ENCODE data around the gene ERBB3.

Gene ERBB3

DNA sequence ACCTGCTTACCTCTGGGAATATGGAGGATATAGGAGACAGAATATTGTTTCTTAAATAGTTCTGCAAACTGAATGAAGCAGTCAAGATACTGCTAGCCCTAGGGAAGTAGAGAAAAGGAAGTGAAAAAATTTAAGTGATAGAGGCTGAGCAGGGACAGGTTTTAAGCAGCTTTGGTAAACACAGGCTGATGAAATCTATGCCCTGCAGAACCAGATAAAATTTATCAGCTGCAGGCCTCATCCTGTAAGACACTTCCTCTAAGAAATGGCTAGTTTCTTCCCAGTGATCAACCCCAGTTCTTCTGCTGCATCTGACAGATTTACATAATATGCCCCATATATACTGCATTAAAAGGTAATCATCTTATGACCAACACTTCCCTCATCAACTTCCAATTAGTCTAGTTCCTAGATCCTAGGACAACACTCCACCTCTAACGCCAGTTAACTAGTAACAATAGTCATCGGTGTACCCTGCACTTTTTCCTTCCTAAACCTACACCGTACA is 46.8 kb downstream of the ERBB3 start:
- Histone ChIP-seq H3K4me3 (ENCODE audit: low read length in 2 of 2) (no peak overlapping the region), H3K4me2 (ENCODE audit: insufficient read depth, low read length, poor library complexity, severe bottlenecking) (no peak overlapping the region), H3K27me3 (ENCODE audit: control insufficient read depth in 3 of 3, insufficient read depth in 3 of 3, low read depth in 1 of 3, low read length in 3 of 3) (no peaks in the 10 kb centered on the region), H3K27ac (replicated peaks; ENCODE audit: low read length) (peak overlapping the region; percentile 62), H4K91ac (ENCODE audit: low read depth, low read length, poor library complexity) (no peak overlapping the region), H2BK12ac (ENCODE audit: low read length) (no peak overlapping the region), H3K18ac (ENCODE audit: low read length) (no peak overlapping the region), H3K14ac (ENCODE audit: low read length) (no peak overlapping the region), H2AK5ac (ENCODE audit: low read depth, low read length) (no peak overlapping the region), H2BK5ac (ENCODE audit: low read length) (no peak overlapping the region), H2BK15ac (ENCODE audit: low read length) (no peak overlapping the region), H2AFZ (ENCODE audit: low read length) (no peak overlapping the region), H3K9ac (ENCODE audit: low read depth, low read length, poor library complexity) (no peak overlapping the region), H4K8ac (ENCODE audit: low read depth, low read length) (no peak overlapping the region), H3K36me3 (replicated peaks in 1 of 2; ENCODE audit: control insufficient read depth in 2 of 2, insufficient read depth in 2 of 2, low read length in 2 of 2) (peaks cover 16 to 32% of the 10 kb centered on the region in 2 donors), H3K9me3 (replicated peaks in 1 of 2; ENCODE audit: control insufficient read depth in 2 of 2, insufficient read depth in 1 of 2, low read depth in 1 of 2, low read length in 2 of 2) (no peaks in the 10 kb centered on the region), H3K4ac (ENCODE audit: low read length) (no peak overlapping the region), H2BK120ac (ENCODE audit: low read depth, low read length) (no peak overlapping the region), H3K23ac (ENCODE audit: low read depth, low read length, poor library complexity) (no peak overlapping the region), H3K4me1 (ENCODE audit: control insufficient read depth in 2 of 2, insufficient read depth in 1 of 2, low read depth in 1 of 2, low read length in 2 of 2) (peaks cover 13% of the 10 kb centered on the region in 2 donors), H3K79me1 (ENCODE audit: low read depth, low read length) (no peaks in the 10 kb centered on the region)
- no peak for DNase-seq (ENCODE audit: low spot score)
- WGBS, 2 donors (ENCODE audit: extremely low coverage in 2 of 2, insufficient read length in 2 of 2, insufficient replicate concordance in 1 of 2), result no CpG with 5 or more reads among the region's 3 CpGs

DNA sequence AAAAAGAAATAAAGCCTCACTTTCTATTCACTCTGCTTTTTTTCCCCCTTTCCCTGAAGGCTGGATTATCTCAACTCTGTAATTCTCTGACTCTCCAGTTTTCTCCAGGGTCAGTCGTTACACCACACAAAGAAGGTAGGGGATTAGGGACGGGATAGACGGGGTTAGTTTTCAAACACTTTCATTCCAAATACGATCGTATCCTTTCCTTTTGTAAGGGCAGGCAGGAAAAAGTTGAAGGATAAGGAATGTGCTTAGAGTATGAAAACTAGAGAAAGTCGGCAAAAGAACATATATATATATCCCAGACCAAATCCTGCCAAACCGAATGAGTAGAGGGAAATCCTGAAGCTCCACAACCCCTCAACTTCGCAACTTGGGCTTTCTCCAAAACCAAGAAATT is 47.5 kb downstream of the ERBB3 start:
- Histone ChIP-seq H3K18ac (ENCODE audit: low read length) (no peak overlapping the region), H3K4me2 (ENCODE audit: insufficient read depth, low read length, poor library complexity, severe bottlenecking) (peak overlapping the region; percentile 40), H3K79me1 (ENCODE audit: low read depth, low read length) (no peaks in the 10 kb centered on the region), H2AK5ac (ENCODE audit: low read depth, low read length) (no peak overlapping the region), H3K4me1 (ENCODE audit: control insufficient read depth in 2 of 2, insufficient read depth in 1 of 2, low read depth in 1 of 2, low read length in 2 of 2) (peaks cover 13% of the 10 kb centered on the region in 2 donors), H2BK15ac (ENCODE audit: low read length) (no peak overlapping the region), H4K91ac (ENCODE audit: low read depth, low read length, poor library complexity) (no peak overlapping the region), H3K9ac (ENCODE audit: low read depth, low read length, poor library complexity) (no peak overlapping the region), H3K9me3 (replicated peaks in 1 of 2; ENCODE audit: control insufficient read depth in 2 of 2, insufficient read depth in 1 of 2, low read depth in 1 of 2, low read length in 2 of 2) (no peaks in the 10 kb centered on the region), H3K4ac (ENCODE audit: low read length) (no peak overlapping the region), H2AFZ (ENCODE audit: low read length) (peak overlapping the region; percentile 46), H3K14ac (ENCODE audit: low read length) (no peak overlapping the region), H4K8ac (ENCODE audit: low read depth, low read length) (no peak overlapping the region), H3K27me3 (ENCODE audit: control insufficient read depth in 3 of 3, insufficient read depth in 3 of 3, low read depth in 1 of 3, low read length in 3 of 3) (no peaks in the 10 kb centered on the region), H3K4me3 (ENCODE audit: low read length in 2 of 2) (peak overlapping the region in 1 of 2 donors; percentile 83), H2BK12ac (ENCODE audit: low read length) (no peak overlapping the region), H3K27ac (replicated peaks; ENCODE audit: low read length) (peak overlapping the region; percentile 62), H2BK5ac (ENCODE audit: low read length) (no peak overlapping the region), H2BK120ac (ENCODE audit: low read depth, low read length) (no peak overlapping the region), H3K23ac (ENCODE audit: low read depth, low read length, poor library complexity) (no peak overlapping the region), H3K36me3 (replicated peaks in 1 of 2; ENCODE audit: control insufficient read depth in 2 of 2, insufficient read depth in 2 of 2, low read length in 2 of 2) (peaks cover 21 to 34% of the 10 kb centered on the region in 2 donors)
- no CpG with 5 or more reads among the region's 8 CpGs for WGBS, 2 donors (ENCODE audit: extremely low coverage in 2 of 2, insufficient read length in 2 of 2, insufficient replicate concordance in 1 of 2)
- DNase-seq (ENCODE audit: low spot score), result no peak

DNA sequence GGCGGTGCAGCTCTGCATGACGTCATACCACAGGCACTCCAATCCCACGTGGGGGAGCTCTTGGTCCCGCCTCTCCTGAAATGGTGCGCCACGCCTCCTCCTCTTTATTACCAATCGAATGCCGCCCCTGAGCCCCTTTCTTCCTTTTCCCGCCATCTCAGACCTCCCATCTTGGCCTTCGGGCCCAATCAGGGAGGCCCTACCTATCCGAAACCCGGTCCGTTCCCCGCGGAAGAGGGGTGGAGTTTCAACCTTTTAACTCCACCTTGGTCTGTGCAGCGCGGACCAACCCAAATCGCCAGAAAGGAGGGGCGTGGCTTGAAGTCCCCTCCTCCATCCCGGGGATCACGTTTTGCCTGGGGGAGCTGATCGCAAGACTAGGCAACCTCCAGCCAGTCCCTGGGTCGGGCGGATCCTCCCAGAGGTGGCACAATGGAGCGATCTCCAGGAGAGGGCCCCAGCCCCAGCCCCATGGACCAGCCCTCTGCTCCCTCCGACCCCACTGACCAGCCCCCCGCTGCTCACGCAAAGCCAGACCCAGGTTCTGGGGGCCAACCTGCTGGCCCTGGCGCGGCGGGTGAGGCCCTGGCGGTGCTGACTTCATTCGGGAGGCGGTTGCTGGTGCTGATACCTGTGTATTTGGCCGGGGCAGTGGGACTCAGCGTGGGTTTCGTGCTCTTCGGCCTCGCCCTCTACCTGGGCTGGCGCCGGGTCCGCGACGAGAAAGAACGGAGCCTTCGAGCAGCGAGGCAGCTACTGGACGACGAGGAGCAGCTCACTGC is 48.1 kb downstream of the ERBB3 start, which contains the start of gene ESYT1:
Gene ESYT1 (plus strand): TSS at position 380 of the 782 bp plus-strand sequence. CDS start 53 bp downstream, at position 433.
- peak within 1 kb of the TSS; percentile 82 to 83 for H3K4me3 ChIP-seq (ENCODE audit: low read length in 2 of 2)
- peaks cover 13% of the 10 kb centered on the region in 2 donors for H3K4me1 ChIP-seq (ENCODE audit: control insufficient read depth in 2 of 2, insufficient read depth in 1 of 2, low read depth in 1 of 2, low read length in 2 of 2)
- WGBS, 2 donors (ENCODE audit: extremely low coverage in 2 of 2, insufficient read length in 2 of 2, insufficient replicate concordance in 1 of 2), result no CpG with 5 or more reads among the region's 49 CpGs
- H2BK5ac ChIP-seq (ENCODE audit: low read length), result no peak within 1 kb of the TSS
- H2BK12ac ChIP-seq (ENCODE audit: low read length), result peak within 1 kb of the TSS; percentile 44
- H3K79me1 ChIP-seq (ENCODE audit: low read depth, low read length), result no peaks in the 10 kb centered on the region
- H3K36me3 ChIP-seq (replicated peaks in 1 of 2; ENCODE audit: control insufficient read depth in 2 of 2, insufficient read depth in 2 of 2, low read length in 2 of 2), result peaks cover 24 to 37% of the 10 kb centered on the region in 2 donors
- no peak within 1 kb of the TSS for H2BK120ac ChIP-seq (ENCODE audit: low read depth, low read length)
- peak within 1 kb of the TSS; percentile 96 for H3K9ac ChIP-seq (ENCODE audit: low read depth, low read length, poor library complexity)
- H3K4me2 ChIP-seq (ENCODE audit: insufficient read depth, low read length, poor library complexity, severe bottlenecking), result peak within 1 kb of the TSS; percentile 92
- no peaks in the 10 kb centered on the region for H3K27me3 ChIP-seq (ENCODE audit: control insufficient read depth in 3 of 3, insufficient read depth in 3 of 3, low read depth in 1 of 3, low read length in 3 of 3)
- peak within 1 kb of the TSS; percentile 77 for H3K23ac ChIP-seq (ENCODE audit: low read depth, low read length, poor library complexity)
- H3K9me3 ChIP-seq (replicated peaks in 1 of 2; ENCODE audit: control insufficient read depth in 2 of 2, insufficient read depth in 1 of 2, low read depth in 1 of 2, low read length in 2 of 2), result no peaks in the 10 kb centered on the region
- H4K8ac ChIP-seq (ENCODE audit: low read depth, low read length), result no peak within 1 kb of the TSS
- H3K27ac ChIP-seq (replicated peaks; ENCODE audit: low read length), result peak within 1 kb of the TSS; percentile 63
- peak within 1 kb of the TSS; percentile 95 for H3K18ac ChIP-seq (ENCODE audit: low read length)
- H2AK5ac ChIP-seq (ENCODE audit: low read depth, low read length), result peak within 1 kb of the TSS; percentile 16
- peak within 1 kb of the TSS; percentile 92 for H3K14ac ChIP-seq (ENCODE audit: low read length)
- H3K4ac ChIP-seq (ENCODE audit: low read length), result no peak within 1 kb of the TSS
- H4K91ac ChIP-seq (ENCODE audit: low read depth, low read length, poor library complexity), result peak within 1 kb of the TSS; percentile 59
- peak within 1 kb of the TSS; percentile 88 for H2AFZ ChIP-seq (ENCODE audit: low read length)
- DNase-seq (ENCODE audit: low spot score), result peak; percentile 100
- H2BK15ac ChIP-seq (ENCODE audit: low read length), result peak within 1 kb of the TSS; percentile 76

DNA sequence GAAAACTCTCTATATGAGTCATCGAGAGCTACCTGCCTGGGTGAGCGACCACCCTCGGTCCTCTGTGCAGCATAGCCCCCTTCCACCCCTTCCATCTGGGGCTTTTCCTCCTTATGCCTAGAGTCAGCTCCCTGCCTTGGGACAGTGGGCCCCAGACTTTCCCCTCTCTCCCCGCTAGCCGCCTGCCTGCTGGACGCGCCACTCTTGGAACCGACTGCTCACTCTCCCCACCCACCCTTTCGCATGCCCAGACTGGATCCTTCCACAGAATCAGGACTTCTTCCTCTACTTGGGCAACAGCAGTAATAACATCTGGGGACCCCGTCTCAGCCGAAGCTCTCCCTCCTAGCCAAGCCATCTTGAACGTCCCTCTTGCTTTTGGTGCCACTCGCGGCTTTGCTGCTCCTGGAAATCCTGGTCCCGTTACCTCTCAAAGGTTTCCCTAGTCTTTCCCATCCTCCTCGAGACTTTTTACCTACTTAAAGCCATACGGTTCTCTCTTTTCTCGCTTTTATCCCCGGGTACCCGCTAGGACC is 48.8 kb downstream of the ERBB3 start:
- Histone ChIP-seq H3K23ac (ENCODE audit: low read depth, low read length, poor library complexity) (peak overlapping the region; percentile 77), H2BK120ac (ENCODE audit: low read depth, low read length) (no peak overlapping the region), H3K4me2 (ENCODE audit: insufficient read depth, low read length, poor library complexity, severe bottlenecking) (peak overlapping the region; percentile 92), H2AK5ac (ENCODE audit: low read depth, low read length) (peak overlapping the region; percentile 16), H4K91ac (ENCODE audit: low read depth, low read length, poor library complexity) (no peak overlapping the region), H3K27ac (replicated peaks; ENCODE audit: low read length) (no peak overlapping the region), H3K36me3 (replicated peaks in 1 of 2; ENCODE audit: control insufficient read depth in 2 of 2, insufficient read depth in 2 of 2, low read length in 2 of 2) (peaks cover 30 to 44% of the 10 kb centered on the region in 2 donors), H3K4me3 (ENCODE audit: low read length in 2 of 2) (peak overlapping the region; percentile 82 to 83), H3K9ac (ENCODE audit: low read depth, low read length, poor library complexity) (peak overlapping the region; percentile 96), H3K18ac (ENCODE audit: low read length) (peak overlapping the region; percentile 95), H3K9me3 (replicated peaks in 1 of 2; ENCODE audit: control insufficient read depth in 2 of 2, insufficient read depth in 1 of 2, low read depth in 1 of 2, low read length in 2 of 2) (no peaks in the 10 kb centered on the region), H3K79me1 (ENCODE audit: low read depth, low read length) (no peaks in the 10 kb centered on the region), H3K4ac (ENCODE audit: low read length) (no peak overlapping the region), H4K8ac (ENCODE audit: low read depth, low read length) (no peak overlapping the region), H3K4me1 (ENCODE audit: control insufficient read depth in 2 of 2, insufficient read depth in 1 of 2, low read depth in 1 of 2, low read length in 2 of 2) (peaks cover 13% of the 10 kb centered on the region in 2 donors), H3K27me3 (ENCODE audit: control insufficient read depth in 3 of 3, insufficient read depth in 3 of 3, low read depth in 1 of 3, low read length in 3 of 3) (no peaks in the 10 kb centered on the region), H2BK15ac (ENCODE audit: low read length) (peak overlapping the region; percentile 76), H2BK12ac (ENCODE audit: low read length) (peak overlapping the region; percentile 44), H2AFZ (ENCODE audit: low read length) (peak overlapping the region; percentile 88), H2BK5ac (ENCODE audit: low read length) (no peak overlapping the region), H3K14ac (ENCODE audit: low read length) (peak overlapping the region; percentile 92)
- WGBS, 2 donors (ENCODE audit: extremely low coverage in 2 of 2, insufficient read length in 2 of 2, insufficient replicate concordance in 1 of 2), result no CpG with 5 or more reads among the region's 20 CpGs
- no peak for DNase-seq (ENCODE audit: low spot score)

Data from neuronal stem cell (in vitro differentiated cells).